Neural cell (in vitro differentiated cells): ENCODE results near the gene IQCH.

Source experiments
- CTCF ChIP-seq: fragments of 450-650 bp; IDR thresholded peaks from 2 replicates; pipeline ENCODE4 v1.5.1; 2014; ENCODE audit warnings: antibody characterized with exemption, mild to moderate bottlenecking, moderate library complexity; ENCODE audit not compliant: poor library complexity, severe bottlenecking
- EP300 ChIP-seq: fragments of 450-650 bp; conservative IDR thresholded peaks from 2 replicates; pipeline ENCODE4 v1.6.1; 2014; ENCODE audit warnings: antibody characterized with exemption, mild to moderate bottlenecking, moderate library complexity; ENCODE audit not compliant: poor library complexity, severe bottlenecking
- EZH2 ChIP-seq: fragments of 200-600, 300-800 bp; shearing (Covaris generic), sonication (generic); IDR thresholded peaks from 2 replicates; pipeline ENCODE4 v1.6.1; 2014; ENCODE audit warnings: antibody characterized with exemption, low read length, borderline replicate concordance, mild to moderate bottlenecking; ENCODE audit not compliant: insufficient read depth, poor library complexity, severe bottlenecking
- MXI1 ChIP-seq: fragments of 450-650 bp; conservative IDR thresholded peaks from 2 replicates; pipeline ENCODE4 v1.6.1; 2014; ENCODE audit warnings: antibody characterized with exemption, mild to moderate bottlenecking; ENCODE audit not compliant: poor library complexity, severe bottlenecking
- POLR2AphosphoS5 ChIP-seq: IDR thresholded peaks from 2 replicates; pipeline ENCODE4 v1.6.1; 2012
- RAD21 ChIP-seq: fragments of 450-650 bp; conservative IDR thresholded peaks from 2 replicates; pipeline ENCODE4 v1.6.1; 2014; ENCODE audit warnings: antibody characterized with exemption, mild to moderate bottlenecking, moderate library complexity
- TAF1 ChIP-seq: IDR thresholded peaks from 2 replicates; pipeline ENCODE4 v1.6.1; 2012; ENCODE audit warnings: low read depth

- TF ChIP-seq CTCF (no peak), MXI1 (no peak), POLR2AphosphoS5 (no peak), EZH2 (no peak), RAD21 (no peak), EP300 (no peak), TAF1 (no peak)
Measured at GRCh38 chr15:67349634-67350033, 95.0 kb downstream of the IQCH start.
